ENCODE measurements around the gene CEP192. TPM values are rescaled to one million over a fixed set of nuclear protein-coding genes. Genes with fewer than 3 reads are reported as not detected.
A peak's percentile ranks its signal among the peaks of the same experiment; 100 is the strongest.

The CEP192 gene
- total and polyA plus RNA-seq, 2 of the 13 experiments (the other 11 are each of a cell fraction or from before 2014, with no cell fraction given): 15.3 to 24.7 TPM

GRCh38 chr18:12990967-12991820 lies at the start of gene CEP192 (continued):
- TF ChIP-seq, protein P1, sequence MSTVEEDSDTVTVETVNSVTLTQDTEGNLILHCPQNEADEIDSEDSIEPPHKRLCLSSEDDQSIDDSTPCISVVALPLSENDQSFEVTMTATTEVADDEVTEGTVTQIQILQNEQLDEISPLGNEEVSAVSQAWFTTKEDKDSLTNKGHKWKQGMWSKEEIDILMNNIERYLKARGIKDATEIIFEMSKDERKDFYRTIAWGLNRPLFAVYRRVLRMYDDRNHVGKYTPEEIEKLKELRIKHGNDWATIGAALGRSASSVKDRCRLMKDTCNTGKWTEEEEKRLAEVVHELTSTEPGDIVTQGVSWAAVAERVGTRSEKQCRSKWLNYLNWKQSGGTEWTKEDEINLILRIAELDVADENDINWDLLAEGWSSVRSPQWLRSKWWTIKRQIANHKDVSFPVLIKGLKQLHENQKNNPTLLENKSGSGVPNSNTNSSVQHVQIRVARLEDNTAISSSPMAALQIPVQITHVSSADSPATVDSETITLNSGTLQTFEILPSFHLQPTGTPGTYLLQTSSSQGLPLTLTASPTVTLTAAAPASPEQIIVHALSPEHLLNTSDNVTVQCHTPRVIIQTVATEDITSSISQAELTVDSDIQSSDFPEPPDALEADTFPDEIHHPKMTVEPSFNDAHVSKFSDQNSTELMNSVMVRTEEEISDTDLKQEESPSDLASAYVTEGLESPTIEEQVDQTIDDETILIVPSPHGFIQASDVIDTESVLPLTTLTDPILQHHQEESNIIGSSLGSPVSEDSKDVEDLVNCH (CRISPR knock-in tag; IDR thresholded peaks at IDR 0.05): no peak
- TF ChIP-seq FOXC1 (CRISPR knock-in tag; IDR thresholded peaks at IDR 0.05; ENCODE audit: borderline replicate concordance) (peak; percentile 95), ZNF460 (CRISPR knock-in tag; IDR thresholded peaks at IDR 0.05; ENCODE audit: borderline replicate concordance) (no peak), XBP1 (CRISPR knock-in tag; IDR thresholded peaks at IDR 0.05) (no peak), DZIP1 (CRISPR knock-in tag; IDR thresholded peaks at IDR 0.05) (no peak; the same call in 1 of the 2 replicates), ZNF225 (CRISPR knock-in tag; IDR thresholded peaks at IDR 0.05) (peak; percentile 92), DR1 (CRISPR knock-in tag; IDR thresholded peaks at IDR 0.05) (peak; percentile 69), ATF7-NPFF (CRISPR knock-in tag; IDR thresholded peaks at IDR 0.05; ENCODE audit: low read depth) (peak; percentile 96), ZNF326 (CRISPR knock-in tag; IDR thresholded peaks at IDR 0.05; ENCODE audit: borderline replicate concordance) (no peak), HNRNPUL1 (IDR thresholded peaks at IDR 0.05; ENCODE audit: low read depth, low read length) (peak; percentile 36; the same call in 1 of the 2 replicates), ZNF850 (CRISPR knock-in tag; conservative IDR thresholded peaks at IDR 0.05) (no peak), MAFK (conservative IDR thresholded peaks at IDR 0.05 in 1 of 2, IDR thresholded peaks at IDR 0.05 in 1 of 2; ENCODE audit: low read length in 2 of 2) (no peak), NCOA2 (CRISPR knock-in tag; IDR thresholded peaks at IDR 0.05) (peak; percentile 38; the same call in 1 of the 2 replicates), JUN (CRISPR knock-in tag; IDR thresholded peaks at IDR 0.05) (0 out of 2 replicates have a peak, but pooled peaks have one; percentile 36), GLI4 (CRISPR knock-in tag; IDR thresholded peaks at IDR 0.05; ENCODE audit: borderline replicate concordance) (0 out of 2 replicates have a peak, but pooled peaks have one; percentile 51), TP53 (CRISPR knock-in tag; conservative IDR thresholded peaks at IDR 0.05) (peak; percentile 49; the same call in 1 of the 2 replicates), SMYD3 (CRISPR knock-in tag; IDR thresholded peaks at IDR 0.05) (no peak), ZNF503 (CRISPR knock-in tag; IDR thresholded peaks at IDR 0.05) (no peak; the same call in 1 of the 2 replicates), NPAS2 (CRISPR knock-in tag; IDR thresholded peaks at IDR 0.05; ENCODE audit: borderline replicate concordance) (no peak), ZSCAN21 (CRISPR knock-in tag; IDR thresholded peaks at IDR 0.05; ENCODE audit: borderline replicate concordance) (peak; percentile 98; the same call in 1 of the 2 replicates)
- TF ChIP-seq, protein P2, sequence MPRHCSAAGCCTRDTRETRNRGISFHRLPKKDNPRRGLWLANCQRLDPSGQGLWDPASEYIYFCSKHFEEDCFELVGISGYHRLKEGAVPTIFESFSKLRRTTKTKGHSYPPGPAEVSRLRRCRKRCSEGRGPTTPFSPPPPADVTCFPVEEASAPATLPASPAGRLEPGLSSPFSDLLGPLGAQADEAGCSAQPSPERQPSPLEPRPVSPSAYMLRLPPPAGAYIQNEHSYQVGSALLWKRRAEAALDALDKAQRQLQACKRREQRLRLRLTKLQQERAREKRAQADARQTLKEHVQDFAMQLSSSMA (CRISPR knock-in tag; IDR thresholded peaks at IDR 0.05): peak; percentile 83; the same call in 1 of the 2 replicates

All from HepG2 (cell line).